ENCODE results near the gene NOS1AP.

DNA sequence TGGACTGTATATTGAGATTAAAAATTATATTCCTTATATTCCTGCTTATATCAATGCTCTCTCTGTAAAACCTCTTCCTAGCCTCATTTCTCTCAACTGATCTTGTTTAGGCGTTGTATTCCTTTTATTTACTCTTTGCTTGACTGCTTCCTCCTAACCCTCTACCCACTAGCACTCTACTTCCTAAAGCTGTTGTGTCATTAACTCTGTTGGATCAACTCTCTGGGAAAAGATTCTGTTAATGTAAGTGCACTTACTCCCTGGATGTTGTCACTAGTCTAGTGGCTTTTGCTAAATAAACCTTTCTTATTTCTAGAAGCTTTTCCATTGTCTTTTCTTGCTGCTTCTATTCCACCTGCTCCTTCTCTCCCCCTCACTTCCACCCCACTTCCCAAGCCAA lies 300.7 kb downstream of the NOS1AP start:
- TF ChIP-seq POLR2A (IDR thresholded peaks at IDR 0.05; ENCODE audit: low read depth, low read length) (no peak), POLR2AphosphoS5 (IDR thresholded peaks at IDR 0.05; ENCODE audit: low read depth, low read length) (no peak), POU2F2 (IDR thresholded peaks at IDR 0.05; ENCODE audit: low read depth, low read length) (no peak), SPI1 (IDR thresholded peaks at IDR 0.05; ENCODE audit: low read depth, low read length) (no peak), PAX5 (IDR thresholded peaks at IDR 0.05; ENCODE audit: insufficient read depth, low read length, severe bottlenecking) (no peak)
